Smooth muscle cell (in vitro differentiated cells): ENCODE measurements around the gene CDCA4. TPM values are rescaled to one million over a fixed set of nuclear protein-coding genes. Genes with fewer than 3 reads are reported as not detected.
A peak's percentile ranks its signal among the peaks of the same experiment; 100 is the strongest.
"Not testable (repeated sequence)": the region's sequence is repeated elsewhere in the genome, so short reads cannot be mapped to it uniquely, and the experiment has no call there.

Experiments used
- DNase-seq: peaks from one replicate; lab custom pipeline; 2025; ENCODE audit not compliant: unreplicated experiment; lab: John Stamatoyannopoulos, UW
- H2AFZ ChIP-seq: fragments of 200-600 bp; sonication (generic); 2 replicates; pipeline ENCODE4 v1.6.0; 2016; ENCODE audit warnings: antibody characterized with exemption, low read depth, mild to moderate bottlenecking
- H3F3A ChIP-seq: fragments of 200-600 bp; sonication (generic); 2 replicates; pipeline ENCODE4 v1.6.0; 2017; ENCODE audit warnings: antibody characterized with exemption, low read depth
- H3K27ac ChIP-seq: fragments of 200-600 bp; sonication (generic); 2 replicates; pipeline ENCODE4 v1.5.1; 2016; ENCODE audit warnings: low read depth, mild to moderate bottlenecking
- H3K27me3 ChIP-seq: fragments of 200-600 bp; sonication (generic); 2 replicates; pipeline ENCODE4 v1.6.1; 2016; ENCODE audit warnings: low read depth, mild to moderate bottlenecking
- H3K36me3 ChIP-seq: fragments of 200-600 bp; sonication (generic); 2 replicates; pipeline ENCODE4 v1.5.1; 2016; ENCODE audit warnings: low read depth
- H3K4me1 ChIP-seq: fragments of 200-600 bp; sonication (generic); 2 replicates; pipeline ENCODE4 v1.5.1; 2016; ENCODE audit warnings: low read depth
- H3K4me2 ChIP-seq: fragments of 200-600 bp; sonication (generic); 2 replicates; pipeline ENCODE4 v1.6.0; 2016; ENCODE audit warnings: mild to moderate bottlenecking
- H3K4me3 ChIP-seq: fragments of 200-600 bp; sonication (generic); 2 replicates; pipeline ENCODE4 v1.5.1; 2016; ENCODE audit warnings: mild to moderate bottlenecking
- H3K79me2 ChIP-seq: fragments of 200-600 bp; sonication (generic); 2 replicates; pipeline ENCODE4 v1.6.0; 2016; ENCODE audit warnings: low read depth, mild to moderate bottlenecking
- H3K9ac ChIP-seq: fragments of 200-600 bp; sonication (generic); 2 replicates; pipeline ENCODE4 v1.6.0; 2016; ENCODE audit warnings: low read depth
- H3K9me3 ChIP-seq: fragments of 200-600 bp; sonication (generic); replicated peaks from 2 replicates; pipeline ENCODE4 v1.5.1; 2016; ENCODE audit warnings: low read depth
- H4K20me1 ChIP-seq: fragments of 200-600 bp; sonication (generic); 2 replicates; pipeline ENCODE4 v1.6.0; 2016; ENCODE audit warnings: low read depth
- WGBS: methylation state at CpG from one replicate; pipeline ENCODE4 v1.1.7; 2016; ENCODE audit warnings: low lambda C conversion rate; 5-methylcytosine and 5-hydroxymethylcytosine counted together
- polyA plus RNA-seq: library from polyadenylated mRNA; unstranded; fragments of >200 nt; fragmentation: Nextera tagmentation; extraction: Ambion mirVana; gene quantifications from 2 replicates; pipeline ENCODE4 v1.2.1, GENCODE V29; 2016
- total RNA-seq: library from RNA; depleted of rRNA; stranded (reverse); fragments of >200 nt; gene quantifications from 2 replicates; pipeline ENCODE4 v1.2.3, GENCODE V29; 2014
- TF ChIP-seq, protein P1 (sequence below): fragments of 200-600 bp; sonication (generic); IDR thresholded peaks from 2 replicates; pipeline ENCODE4 v1.5.1; 2017; ENCODE audit warnings: borderline replicate concordance, mild to moderate bottlenecking, antibody characterized with exemption; ENCODE audit not compliant: insufficient read depth, poor library complexity, severe bottlenecking

CDCA4 gene
- total and polyA plus RNA-seq, 2 experiments from 2014 or later, result 15.1 to 23.5 TPM

- no peaks in the 10 kb centered on the region for H3K36me3 ChIP-seq
- H3K27ac ChIP-seq, result no peak overlapping the region
- 82% methylated on average over 25 of the region's 28 CpGs for WGBS
- peaks cover 5% of the 10 kb centered on the region for H3K27me3 ChIP-seq
- H3K4me2 ChIP-seq, result no peak overlapping the region
- peaks cover 4% of the 10 kb centered on the region for H3K4me1 ChIP-seq
- no peaks in the 10 kb centered on the region for H4K20me1 ChIP-seq
- TF ChIP-seq, protein P1, sequence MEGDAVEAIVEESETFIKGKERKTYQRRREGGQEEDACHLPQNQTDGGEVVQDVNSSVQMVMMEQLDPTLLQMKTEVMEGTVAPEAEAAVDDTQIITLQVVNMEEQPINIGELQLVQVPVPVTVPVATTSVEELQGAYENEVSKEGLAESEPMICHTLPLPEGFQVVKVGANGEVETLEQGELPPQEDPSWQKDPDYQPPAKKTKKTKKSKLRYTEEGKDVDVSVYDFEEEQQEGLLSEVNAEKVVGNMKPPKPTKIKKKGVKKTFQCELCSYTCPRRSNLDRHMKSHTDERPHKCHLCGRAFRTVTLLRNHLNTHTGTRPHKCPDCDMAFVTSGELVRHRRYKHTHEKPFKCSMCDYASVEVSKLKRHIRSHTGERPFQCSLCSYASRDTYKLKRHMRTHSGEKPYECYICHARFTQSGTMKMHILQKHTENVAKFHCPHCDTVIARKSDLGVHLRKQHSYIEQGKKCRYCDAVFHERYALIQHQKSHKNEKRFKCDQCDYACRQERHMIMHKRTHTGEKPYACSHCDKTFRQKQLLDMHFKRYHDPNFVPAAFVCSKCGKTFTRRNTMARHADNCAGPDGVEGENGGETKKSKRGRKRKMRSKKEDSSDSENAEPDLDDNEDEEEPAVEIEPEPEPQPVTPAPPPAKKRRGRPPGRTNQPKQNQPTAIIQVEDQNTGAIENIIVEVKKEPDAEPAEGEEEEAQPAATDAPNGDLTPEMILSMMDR, result no peak
- no peaks in the 10 kb centered on the region for H3K9me3 ChIP-seq
- no peak for DNase-seq
- H3K9ac ChIP-seq, result no peak overlapping the region
- H2AFZ ChIP-seq, result no peak overlapping the region
- H3F3A ChIP-seq, result no peaks in the 10 kb centered on the region
- no peaks in the 10 kb centered on the region for H3K79me2 ChIP-seq
- H3K4me3 ChIP-seq, result no peak overlapping the region
These were observed 21.2 kb upstream of the CDCA4 start for GRCh38 chr14:105041841-105042765.

DNA sequence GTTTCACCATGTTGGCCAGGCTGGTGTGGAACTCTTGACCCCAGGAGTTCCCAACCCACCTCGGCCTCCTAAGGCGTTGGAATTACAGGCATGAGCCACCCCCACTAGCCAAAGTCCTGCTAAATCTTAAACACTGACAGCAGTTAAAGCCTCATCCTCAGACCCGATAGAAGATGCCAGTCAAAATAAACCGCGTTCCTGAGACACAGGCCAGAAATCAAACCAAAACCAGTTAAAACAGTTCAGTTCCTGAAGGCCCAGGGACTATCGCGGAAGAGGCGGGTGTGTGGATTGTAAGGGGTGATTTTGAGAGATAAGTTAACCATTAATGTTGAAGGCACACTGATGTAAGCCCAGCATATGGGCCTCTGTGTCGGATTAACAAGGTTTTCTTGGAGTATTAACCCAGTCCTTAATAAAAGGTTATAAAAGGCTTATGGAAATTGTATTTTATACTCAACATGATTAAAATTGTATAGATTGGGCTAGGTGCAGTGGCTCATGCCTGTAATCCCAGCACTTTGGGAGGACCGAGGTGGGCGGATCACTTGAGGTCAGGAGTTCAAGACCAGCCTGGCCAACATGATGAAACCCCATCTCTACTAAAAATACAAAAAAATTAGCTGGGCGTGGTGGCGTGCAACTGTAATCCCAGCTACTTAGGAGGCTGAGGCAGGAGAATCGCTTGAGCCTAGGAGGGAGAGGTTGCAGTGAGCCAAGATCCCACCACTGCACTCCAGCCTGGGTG lies 18.7 kb upstream of the CDCA4 start:
- no peak overlapping the region for H3K9ac ChIP-seq
- no peaks in the 10 kb centered on the region for H3K9me3 ChIP-seq
- no peak overlapping the region for H2AFZ ChIP-seq
- no peaks in the 10 kb centered on the region for H3K36me3 ChIP-seq
- peaks cover 4% of the 10 kb centered on the region for H3K4me1 ChIP-seq
- peaks cover 5% of the 10 kb centered on the region for H3K27me3 ChIP-seq
- no peaks in the 10 kb centered on the region for H4K20me1 ChIP-seq
- WGBS, result 37% methylated on average over 13 of the region's 14 CpGs
- TF ChIP-seq, protein P1, result no peak
- H3F3A ChIP-seq, result no peaks in the 10 kb centered on the region
- H3K27ac ChIP-seq, result no peak overlapping the region
- no peaks in the 10 kb centered on the region for H3K79me2 ChIP-seq
- H3K4me2 ChIP-seq, result peak overlapping the region; percentile 15
- DNase-seq, result no peak
- H3K4me3 ChIP-seq, result no peak overlapping the region

- not testable (repeated sequence) for H3K9me3 ChIP-seq, H3F3A ChIP-seq, H2AFZ ChIP-seq, H3K4me2 ChIP-seq, H3K27ac ChIP-seq, DNase-seq, H3K79me2 ChIP-seq, H3K27me3 ChIP-seq, H3K4me1 ChIP-seq, H3K36me3 ChIP-seq, H3K4me3 ChIP-seq, H4K20me1 ChIP-seq, H3K9ac ChIP-seq
- WGBS, result 95% methylated on average over 2 of the region's 2 CpGs
These were observed 14.7 kb upstream of the CDCA4 start for GRCh38 chr14:105035616-105036015.

DNA sequence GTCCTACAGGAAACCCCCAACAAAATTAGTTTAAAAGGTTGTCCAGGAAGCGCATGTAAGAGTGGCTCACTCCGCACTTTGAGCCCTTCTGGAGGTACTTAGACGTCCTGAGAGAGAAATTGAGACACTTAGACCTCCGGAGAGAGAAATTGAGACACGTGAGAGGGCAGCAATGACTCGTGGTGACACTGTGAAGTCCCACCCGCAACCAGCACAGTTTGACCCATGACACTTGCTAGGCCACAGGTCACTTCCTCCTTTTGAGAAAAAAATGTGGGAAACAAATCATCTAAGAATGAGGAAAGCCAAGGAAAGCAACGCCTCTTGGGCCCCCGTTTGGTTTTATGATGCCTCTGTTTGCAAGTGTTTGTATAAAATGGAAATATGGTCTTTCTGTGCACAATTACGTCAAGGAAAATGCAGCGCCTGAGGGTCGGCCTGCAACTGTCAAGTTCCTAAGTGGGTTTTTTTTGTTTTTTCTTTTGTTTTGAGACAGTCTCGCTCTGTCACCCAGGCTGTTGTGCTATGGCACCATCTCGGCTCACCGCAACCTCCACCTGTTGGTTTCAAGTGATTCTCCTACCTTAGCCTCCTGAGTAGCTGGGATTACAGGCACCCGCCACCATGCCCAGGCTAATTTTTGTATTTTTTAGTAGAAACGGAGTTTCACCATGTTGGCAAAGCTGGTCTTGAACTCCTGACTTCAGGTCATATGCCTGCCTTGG lies 13.6 kb upstream of the CDCA4 start:
- Histone ChIP-seq H3K4me2 (peak overlapping the region; percentile 80), H3K27ac (no peak overlapping the region), H4K20me1 (no peaks in the 10 kb centered on the region), H2AFZ (no peak overlapping the region), H3K79me2 (no peaks in the 10 kb centered on the region), H3K4me1 (peaks cover 4% of the 10 kb centered on the region), H3K27me3 (no peaks in the 10 kb centered on the region), H3K4me3 (no peak overlapping the region), H3F3A (no peaks in the 10 kb centered on the region), H3K36me3 (no peaks in the 10 kb centered on the region), H3K9ac (peak overlapping the region; percentile 90), H3K9me3 (no peaks in the 10 kb centered on the region)
- WGBS, result 86% methylated on average over 17 of the region's 17 CpGs
- no peak for DNase-seq
- TF ChIP-seq, protein P1, result no peak

- DNase-seq, H4K20me1 ChIP-seq, H3K79me2 ChIP-seq, H3K4me1 ChIP-seq, H3K36me3 ChIP-seq, H3K9me3 ChIP-seq, H3K27me3 ChIP-seq, H3F3A ChIP-seq: not testable (repeated sequence)
- peak overlapping the region; percentile 13 for H2AFZ ChIP-seq
- WGBS, result 31% methylated on average over 43 of the region's 45 CpGs
- H3K27ac ChIP-seq, result peak overlapping the region; percentile 95
- peak overlapping the region; percentile 90 for H3K9ac ChIP-seq
- peak overlapping the region; percentile 80 for H3K4me2 ChIP-seq
- peak overlapping the region; percentile 41 for H3K4me3 ChIP-seq
These were observed 12.6 kb upstream of the CDCA4 start for GRCh38 chr14:105033412-105033900.
